HEK293T (cell line): Measurements from ENCODE around the gene MAST4.

Experiments
- SP1 ChIP-seq: fragments of 450-650 bp; IDR thresholded peaks from 2 replicates; pipeline ENCODE4 v1.6.1; 2017
- ZNF384 ChIP-seq: fragments of 450-650 bp; IDR thresholded peaks from 2 replicates; pipeline ENCODE4 v1.6.1; 2016
- TF ChIP-seq, protein P1 (sequence below): fragments of 450-650 bp; IDR thresholded peaks from 2 replicates; pipeline ENCODE4 v1.6.1; 2016

- TF ChIP-seq SP1 (no peak), ZNF384 (no peak)
- TF ChIP-seq, protein P1, sequence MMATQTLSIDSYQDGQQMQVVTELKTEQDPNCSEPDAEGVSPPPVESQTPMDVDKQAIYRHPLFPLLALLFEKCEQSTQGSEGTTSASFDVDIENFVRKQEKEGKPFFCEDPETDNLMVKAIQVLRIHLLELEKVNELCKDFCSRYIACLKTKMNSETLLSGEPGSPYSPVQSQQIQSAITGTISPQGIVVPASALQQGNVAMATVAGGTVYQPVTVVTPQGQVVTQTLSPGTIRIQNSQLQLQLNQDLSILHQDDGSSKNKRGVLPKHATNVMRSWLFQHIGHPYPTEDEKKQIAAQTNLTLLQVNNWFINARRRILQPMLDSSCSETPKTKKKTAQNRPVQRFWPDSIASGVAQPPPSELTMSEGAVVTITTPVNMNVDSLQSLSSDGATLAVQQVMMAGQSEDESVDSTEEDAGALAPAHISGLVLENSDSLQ: no peak
Observed at GRCh38 chr5:66886941-66887340, 290.7 kb downstream of the MAST4 start.
